GM12875 (cell line): ENCODE measurements around the gene HEATR9.

Source experiments
- H3K4me3 ChIP-seq: one replicate; pipeline ENCODE4 v1.5.1; 2011; ENCODE audit warnings: low read depth, low read length, control low read depth
- TF ChIP-seq, protein P1 (sequence below): IDR thresholded peaks from 2 replicates; pipeline ENCODE4 v1.5.1; 2011; ENCODE audit warnings: low read depth, mild to moderate bottlenecking, control low read depth, inconsistent platforms, low read length, moderate library complexity, borderline replicate concordance; ENCODE audit not compliant: insufficient read depth

Gene HEATR9, protein sequence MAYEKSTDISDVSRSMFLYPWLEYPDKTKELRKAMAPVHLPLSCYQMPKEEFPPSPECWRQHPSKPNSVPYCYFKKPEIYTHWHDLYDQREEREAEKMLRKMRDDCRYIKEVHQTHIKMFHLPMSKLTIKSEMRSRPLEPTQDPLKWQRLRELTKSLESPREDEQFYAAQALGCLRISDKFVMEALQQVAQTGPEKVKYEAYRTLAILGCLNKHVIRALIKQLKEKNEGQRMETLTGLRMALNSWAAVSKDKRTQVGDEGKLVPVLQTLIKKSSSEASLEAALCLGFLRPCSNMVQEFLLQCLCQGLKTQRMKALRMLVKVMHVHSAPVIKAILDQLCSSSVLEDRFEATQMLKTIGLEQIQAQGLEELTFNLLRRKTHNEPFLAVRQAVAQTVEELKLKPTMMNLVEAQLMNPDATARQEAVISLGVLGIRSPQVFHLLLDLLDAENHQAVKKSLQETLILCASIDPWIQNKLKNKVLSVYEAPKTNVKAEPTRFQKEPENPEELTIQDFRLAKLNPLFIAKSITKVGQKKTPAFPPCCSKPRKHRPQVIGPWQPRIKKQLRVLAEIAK

DNA sequence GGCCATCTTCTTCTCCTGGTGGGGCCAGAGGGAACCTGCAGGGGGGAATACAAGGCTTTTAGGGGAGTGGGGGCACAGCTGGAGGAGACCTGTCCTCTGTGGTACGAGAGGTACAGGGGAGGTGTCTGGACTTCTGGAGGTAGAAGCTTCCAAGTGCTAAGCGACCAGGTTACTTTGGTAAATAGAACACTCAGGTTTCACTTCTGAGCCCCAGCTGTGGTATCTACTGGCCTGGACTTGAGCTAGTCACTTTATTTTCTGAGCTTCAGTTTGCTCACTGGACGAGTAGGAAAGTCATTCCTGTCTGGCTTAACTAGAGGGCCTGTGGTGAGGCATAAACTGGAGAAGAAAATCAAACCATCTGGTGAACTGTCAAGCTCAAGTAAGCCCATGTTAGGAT lies at the start of gene HEATR9:
HEATR9 (minus strand) TSS at position 155 of the 400 bp plus-strand sequence; CDS start at position 6, 149 bp downstream.
- TF ChIP-seq, protein P1, sequence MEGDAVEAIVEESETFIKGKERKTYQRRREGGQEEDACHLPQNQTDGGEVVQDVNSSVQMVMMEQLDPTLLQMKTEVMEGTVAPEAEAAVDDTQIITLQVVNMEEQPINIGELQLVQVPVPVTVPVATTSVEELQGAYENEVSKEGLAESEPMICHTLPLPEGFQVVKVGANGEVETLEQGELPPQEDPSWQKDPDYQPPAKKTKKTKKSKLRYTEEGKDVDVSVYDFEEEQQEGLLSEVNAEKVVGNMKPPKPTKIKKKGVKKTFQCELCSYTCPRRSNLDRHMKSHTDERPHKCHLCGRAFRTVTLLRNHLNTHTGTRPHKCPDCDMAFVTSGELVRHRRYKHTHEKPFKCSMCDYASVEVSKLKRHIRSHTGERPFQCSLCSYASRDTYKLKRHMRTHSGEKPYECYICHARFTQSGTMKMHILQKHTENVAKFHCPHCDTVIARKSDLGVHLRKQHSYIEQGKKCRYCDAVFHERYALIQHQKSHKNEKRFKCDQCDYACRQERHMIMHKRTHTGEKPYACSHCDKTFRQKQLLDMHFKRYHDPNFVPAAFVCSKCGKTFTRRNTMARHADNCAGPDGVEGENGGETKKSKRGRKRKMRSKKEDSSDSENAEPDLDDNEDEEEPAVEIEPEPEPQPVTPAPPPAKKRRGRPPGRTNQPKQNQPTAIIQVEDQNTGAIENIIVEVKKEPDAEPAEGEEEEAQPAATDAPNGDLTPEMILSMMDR: no peak

DNA sequence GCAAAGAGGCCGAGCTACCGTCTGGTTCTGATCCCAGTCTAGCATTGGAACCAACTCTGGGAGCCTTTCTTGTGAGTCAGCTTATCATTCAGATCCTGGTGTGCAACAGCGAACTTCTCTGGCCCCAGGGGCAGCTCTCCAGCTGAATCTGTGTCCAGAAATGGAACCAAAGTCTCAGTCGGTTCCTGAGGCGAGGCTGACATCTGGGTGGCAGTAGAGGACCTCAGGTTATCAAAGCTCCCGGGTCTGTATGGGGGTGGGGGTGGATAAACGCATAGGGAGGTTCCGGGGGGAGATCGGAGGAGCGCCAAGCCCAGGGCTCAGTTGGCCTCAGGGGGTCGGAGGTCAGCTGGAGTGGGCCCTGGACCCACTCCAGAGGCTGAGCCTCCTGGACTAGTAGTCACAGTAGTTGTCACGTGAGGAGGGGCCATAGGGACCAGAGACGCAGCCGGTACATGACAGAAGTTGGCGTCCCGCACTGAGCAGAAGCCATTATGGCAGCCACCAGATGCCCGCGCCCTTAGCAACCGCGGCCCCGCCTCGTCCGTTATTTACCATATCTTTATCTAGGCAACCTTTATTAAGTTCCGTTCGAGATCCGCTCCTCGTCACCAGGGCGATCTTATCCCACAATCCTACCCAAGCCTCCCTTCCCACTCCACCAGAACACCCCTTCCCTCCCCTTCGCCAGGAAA lies 49.0 kb upstream of the HEATR9 start:
- TF ChIP-seq, protein P1: no peak
- no peak overlapping the region for H3K4me3 ChIP-seq

More for the DNA sequence above, at the start of gene HEATR9:
- H3K4me3 ChIP-seq: no peak within 1 kb of the TSS

DNA sequence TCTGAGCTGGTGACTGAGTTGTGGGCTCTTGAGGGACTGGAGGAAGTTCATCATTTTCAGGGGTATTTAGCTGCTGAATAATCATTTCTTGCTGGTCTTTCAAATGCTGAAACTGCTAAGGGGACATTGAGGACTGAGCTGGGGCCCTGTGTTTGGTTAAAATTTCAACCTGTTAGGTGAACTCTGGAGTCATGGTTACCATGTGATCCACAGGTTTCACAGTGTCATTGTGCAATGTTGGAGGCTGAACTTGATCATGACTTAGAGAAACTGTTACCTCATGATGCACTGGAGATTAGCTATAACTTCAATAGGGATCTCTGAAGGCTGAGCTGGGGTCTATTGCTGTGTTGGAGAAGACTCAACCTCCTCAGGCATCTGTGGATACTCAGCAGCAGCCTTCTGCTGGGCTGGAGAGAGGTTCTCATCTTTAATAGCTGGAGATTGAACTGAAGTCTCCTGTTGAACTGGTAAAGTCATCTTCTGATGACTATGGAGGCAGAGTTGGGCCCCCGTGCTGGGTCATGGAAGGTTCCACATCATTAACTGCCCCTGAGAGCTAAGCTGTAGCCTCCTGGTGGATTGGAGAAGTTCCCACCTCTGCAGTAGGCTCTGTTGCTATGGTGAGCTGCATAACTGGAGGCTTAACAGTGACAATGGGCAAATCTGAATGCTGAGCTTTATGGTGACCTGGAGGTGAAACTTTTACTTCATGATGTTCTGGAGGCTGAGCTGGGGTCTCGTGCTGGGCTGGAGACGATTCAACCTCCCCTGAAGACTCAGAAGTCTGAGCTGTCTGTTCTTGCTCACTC lies 46.7 kb upstream of the HEATR9 start:
- H3K4me3 ChIP-seq: no peak overlapping the region
- TF ChIP-seq, protein P1: no peak

DNA sequence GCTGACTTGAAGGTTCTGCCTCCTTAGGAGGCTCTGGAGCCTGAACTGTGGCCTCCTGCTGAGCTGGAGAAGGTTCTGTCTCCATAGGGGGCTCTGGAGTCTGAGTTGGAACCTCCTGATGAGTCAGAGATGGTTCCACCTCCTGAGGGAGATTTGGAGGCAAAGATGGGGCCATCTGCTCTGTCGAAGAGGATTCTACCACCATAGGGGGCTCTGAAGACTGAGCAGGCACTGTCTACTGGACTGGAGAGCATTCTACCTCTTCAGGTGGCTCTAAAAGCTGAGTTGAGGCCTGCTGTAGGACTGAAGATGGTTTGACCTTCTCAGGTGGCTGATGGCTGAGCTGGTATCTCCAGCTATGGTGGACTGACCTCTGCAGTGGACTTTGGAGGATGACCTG lies 45.7 kb upstream of the HEATR9 start:
- TF ChIP-seq, protein P1: no peak
- H3K4me3 ChIP-seq: no peak overlapping the region

DNA sequence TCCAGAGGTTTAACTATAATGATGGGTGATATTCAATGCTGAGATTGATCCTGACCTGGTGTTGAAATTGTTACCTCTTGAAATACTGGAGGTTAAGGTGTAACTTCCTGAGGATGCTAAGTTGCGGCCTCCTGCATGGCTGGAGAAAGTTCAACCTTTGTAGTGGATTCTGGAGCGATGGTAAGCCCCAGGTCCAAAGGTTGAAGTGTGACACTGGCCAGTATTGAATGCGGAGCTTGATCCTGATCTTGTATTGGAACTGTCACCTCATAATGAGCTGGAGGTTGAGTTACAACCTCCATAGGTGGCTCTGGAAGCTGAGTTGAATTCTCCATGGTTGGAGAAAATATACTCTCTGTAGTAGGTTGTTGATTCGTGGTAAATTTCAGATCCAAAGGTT lies 44.9 kb upstream of the HEATR9 start:
- H3K4me3 ChIP-seq: no peak overlapping the region
- TF ChIP-seq, protein P1: no peak

DNA sequence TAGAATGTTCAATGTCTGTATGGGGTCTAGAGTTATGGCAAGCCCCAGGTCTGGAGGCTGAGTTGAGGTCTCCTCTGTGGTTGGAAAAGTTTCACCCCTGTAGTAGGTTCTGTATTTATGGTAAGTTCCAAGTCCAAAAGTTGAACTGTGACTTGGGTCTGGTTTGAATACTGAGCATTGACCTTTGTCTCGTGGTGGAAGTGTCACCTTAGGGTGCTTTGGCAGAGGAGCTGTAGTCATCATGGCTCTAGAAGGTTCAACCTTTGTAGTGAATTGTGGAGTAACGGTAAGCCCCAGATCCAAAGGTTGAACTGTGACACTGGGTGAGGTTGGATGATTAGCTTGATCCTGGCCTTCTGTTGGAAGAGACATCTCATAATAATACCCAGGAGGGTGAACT lies 44.3 kb upstream of the HEATR9 start:
- TF ChIP-seq, protein P1: no peak

More for the DNA sequence above, 44.3 kb upstream of the HEATR9 start:
- H3K4me3 ChIP-seq: no peak overlapping the region
